Peyer's patch (tissue), 4 donors: Measurements from ENCODE around the gene TRIML2.

Experiments
- POLR2A ChIP-seq, 2 donors: fragments of 450-650 bp; IDR thresholded peaks; one replicate each; pipeline ENCODE4 v1.5.1; 2017; ENCODE audit warnings: antibody characterized with exemption in 2 of 2, mild to moderate bottlenecking in 2 of 2, moderate library complexity in 2 of 2
- TF ChIP-seq, protein P1 (sequence below), 6 experiments: fragments of 450-650 bp in 4 of 6; fragments of 200-600 bp in 2 of 6; sonication (generic) in 1 of 6; IDR thresholded peaks; one replicate each; pipeline ENCODE4 v1.5.1; 2017 to 2019; ENCODE audit warnings: antibody characterized with exemption in 6 of 6, mild to moderate bottlenecking in 3 of 6, moderate library complexity in 1 of 6

DNA sequence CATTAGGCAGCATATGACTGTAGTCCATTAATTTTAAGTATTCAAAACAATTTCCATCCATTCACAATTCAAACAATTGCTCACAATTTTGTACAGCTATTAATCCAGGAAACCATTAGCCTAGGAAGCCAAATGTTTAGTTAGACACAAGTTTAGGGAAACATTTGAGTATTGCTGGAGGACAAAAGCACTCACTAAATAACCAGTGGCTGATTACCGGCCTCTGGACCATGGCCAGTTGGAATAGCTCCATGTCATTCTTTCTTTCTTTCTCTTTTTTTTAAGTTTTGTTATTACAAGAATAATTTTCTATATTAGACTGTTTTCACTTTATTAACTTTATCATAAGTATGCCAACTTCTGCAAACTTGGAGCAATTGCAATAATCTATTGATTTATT, 31.3 kb downstream of the TRIML2 start:
- TF ChIP-seq, protein P1, sequence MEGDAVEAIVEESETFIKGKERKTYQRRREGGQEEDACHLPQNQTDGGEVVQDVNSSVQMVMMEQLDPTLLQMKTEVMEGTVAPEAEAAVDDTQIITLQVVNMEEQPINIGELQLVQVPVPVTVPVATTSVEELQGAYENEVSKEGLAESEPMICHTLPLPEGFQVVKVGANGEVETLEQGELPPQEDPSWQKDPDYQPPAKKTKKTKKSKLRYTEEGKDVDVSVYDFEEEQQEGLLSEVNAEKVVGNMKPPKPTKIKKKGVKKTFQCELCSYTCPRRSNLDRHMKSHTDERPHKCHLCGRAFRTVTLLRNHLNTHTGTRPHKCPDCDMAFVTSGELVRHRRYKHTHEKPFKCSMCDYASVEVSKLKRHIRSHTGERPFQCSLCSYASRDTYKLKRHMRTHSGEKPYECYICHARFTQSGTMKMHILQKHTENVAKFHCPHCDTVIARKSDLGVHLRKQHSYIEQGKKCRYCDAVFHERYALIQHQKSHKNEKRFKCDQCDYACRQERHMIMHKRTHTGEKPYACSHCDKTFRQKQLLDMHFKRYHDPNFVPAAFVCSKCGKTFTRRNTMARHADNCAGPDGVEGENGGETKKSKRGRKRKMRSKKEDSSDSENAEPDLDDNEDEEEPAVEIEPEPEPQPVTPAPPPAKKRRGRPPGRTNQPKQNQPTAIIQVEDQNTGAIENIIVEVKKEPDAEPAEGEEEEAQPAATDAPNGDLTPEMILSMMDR (IDR thresholded peaks at IDR 0.05), result no peak
- no peak for TF ChIP-seq POLR2A (IDR thresholded peaks at IDR 0.05)
